ENCODE measurements around the gene MED15.
A peak's percentile ranks its signal among the peaks of the same experiment; 100 is the strongest.

MED15 gene

DNA sequence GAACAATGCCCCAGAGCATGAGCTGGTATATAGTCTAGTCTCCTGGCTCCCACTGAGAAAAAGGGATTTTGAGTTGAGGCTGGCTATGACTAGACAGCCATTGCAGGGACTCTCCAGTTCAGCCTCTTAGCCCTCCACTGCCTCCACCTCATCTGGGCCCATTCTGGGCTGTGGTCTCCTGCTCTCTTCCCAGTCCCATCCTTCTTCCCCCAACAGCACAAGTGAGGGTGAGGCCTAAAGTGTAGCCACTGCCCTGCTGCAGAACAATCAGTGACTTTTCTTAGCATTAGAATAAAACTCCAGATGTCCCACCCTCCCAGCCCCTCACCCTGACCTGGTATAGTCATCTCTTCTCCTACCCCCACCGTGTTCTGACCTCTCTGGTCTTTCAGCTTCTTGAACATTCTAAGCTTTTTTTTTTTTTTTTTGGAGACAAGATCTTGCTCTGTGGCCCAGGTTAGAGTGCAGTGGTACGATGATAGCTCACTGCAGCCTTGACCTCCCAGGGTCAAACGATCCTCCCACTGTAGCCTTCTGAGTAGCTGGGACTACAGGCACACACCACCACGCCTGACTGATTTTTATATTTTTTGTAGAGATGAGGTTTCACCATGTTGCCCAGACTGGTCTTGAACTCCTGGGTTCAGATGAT is 4.3 kb downstream of the MED15 start:
- TF ChIP-seq, protein P1, sequence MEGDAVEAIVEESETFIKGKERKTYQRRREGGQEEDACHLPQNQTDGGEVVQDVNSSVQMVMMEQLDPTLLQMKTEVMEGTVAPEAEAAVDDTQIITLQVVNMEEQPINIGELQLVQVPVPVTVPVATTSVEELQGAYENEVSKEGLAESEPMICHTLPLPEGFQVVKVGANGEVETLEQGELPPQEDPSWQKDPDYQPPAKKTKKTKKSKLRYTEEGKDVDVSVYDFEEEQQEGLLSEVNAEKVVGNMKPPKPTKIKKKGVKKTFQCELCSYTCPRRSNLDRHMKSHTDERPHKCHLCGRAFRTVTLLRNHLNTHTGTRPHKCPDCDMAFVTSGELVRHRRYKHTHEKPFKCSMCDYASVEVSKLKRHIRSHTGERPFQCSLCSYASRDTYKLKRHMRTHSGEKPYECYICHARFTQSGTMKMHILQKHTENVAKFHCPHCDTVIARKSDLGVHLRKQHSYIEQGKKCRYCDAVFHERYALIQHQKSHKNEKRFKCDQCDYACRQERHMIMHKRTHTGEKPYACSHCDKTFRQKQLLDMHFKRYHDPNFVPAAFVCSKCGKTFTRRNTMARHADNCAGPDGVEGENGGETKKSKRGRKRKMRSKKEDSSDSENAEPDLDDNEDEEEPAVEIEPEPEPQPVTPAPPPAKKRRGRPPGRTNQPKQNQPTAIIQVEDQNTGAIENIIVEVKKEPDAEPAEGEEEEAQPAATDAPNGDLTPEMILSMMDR (IDR thresholded peaks at IDR 0.05; ENCODE audit: control insufficient read depth, insufficient read depth, low read depth, low read length, missing control alignments): no peak
- no peak for DNase-seq (ENCODE audit: low read depth)
- no peak overlapping the region for H3K4me3 ChIP-seq (ENCODE audit: control insufficient read depth, low read depth, low read length)

DNA sequence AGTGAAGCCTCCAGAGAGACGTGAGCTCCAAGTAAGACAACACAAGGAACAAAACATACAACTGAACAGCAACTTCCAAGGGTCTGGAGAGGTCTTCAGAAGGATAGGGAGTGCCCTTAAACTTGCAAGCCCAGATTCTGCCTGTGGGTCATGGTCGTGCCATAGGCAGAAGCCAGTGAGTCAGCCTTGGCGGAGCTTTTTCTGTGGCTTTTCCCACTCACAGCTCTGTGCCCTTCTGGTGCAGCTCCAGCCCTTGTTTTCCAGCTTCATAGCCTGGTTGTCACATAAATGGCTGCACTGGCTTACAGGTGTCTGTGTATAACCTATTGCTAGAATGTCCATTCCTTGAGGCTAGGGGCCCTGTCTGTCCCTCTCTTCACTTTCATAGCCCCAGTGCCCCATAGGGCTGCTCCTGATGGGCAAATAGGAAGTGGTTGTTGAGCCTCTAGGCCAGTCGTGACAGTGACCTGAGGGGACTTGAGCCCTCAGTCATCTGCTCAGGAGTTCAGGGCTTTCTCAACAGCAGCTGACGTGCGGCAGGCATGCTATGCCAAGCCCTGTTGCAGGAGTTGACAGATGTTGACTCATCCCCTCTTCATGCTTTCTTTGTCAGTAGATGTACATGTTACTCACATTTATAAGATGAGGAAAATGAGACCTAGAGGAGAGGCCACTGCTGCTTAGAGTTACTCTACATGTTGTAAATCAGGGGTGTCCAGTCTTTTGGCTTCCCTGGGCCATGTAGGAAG is 7.4 kb downstream of the MED15 start:
- no peak overlapping the region for H3K4me3 ChIP-seq (ENCODE audit: control insufficient read depth, low read depth, low read length)
- peak; percentile 80 for DNase-seq (ENCODE audit: low read depth)
- TF ChIP-seq, protein P1 (IDR thresholded peaks at IDR 0.05; ENCODE audit: control insufficient read depth, insufficient read depth, low read depth, low read length, missing control alignments): no peak

DNA sequence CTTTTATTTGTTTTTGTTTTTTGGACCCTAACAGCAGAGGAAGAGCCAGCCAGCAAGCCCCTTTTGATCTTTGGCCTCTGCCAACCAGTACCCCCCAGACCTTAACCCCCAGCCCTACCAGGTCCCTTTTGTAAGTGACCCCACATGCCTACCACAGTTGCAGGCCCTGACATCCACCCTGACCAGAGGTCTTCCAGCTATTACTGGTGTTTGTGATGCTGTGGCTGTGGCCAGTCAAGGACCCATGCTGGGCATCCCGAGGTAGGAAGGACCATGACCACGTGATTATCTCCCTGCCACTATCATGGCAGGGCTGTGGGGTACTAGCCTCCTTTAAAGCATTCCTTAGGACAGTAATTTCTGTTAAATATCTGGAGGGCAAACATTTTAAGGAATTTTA is 9.0 kb downstream of the MED15 start:
- no peak for DNase-seq (ENCODE audit: low read depth)
- no peak overlapping the region for H3K4me3 ChIP-seq (ENCODE audit: control insufficient read depth, low read depth, low read length)
- TF ChIP-seq, protein P1 (IDR thresholded peaks at IDR 0.05; ENCODE audit: control insufficient read depth, insufficient read depth, low read depth, low read length, missing control alignments): no peak

DNA sequence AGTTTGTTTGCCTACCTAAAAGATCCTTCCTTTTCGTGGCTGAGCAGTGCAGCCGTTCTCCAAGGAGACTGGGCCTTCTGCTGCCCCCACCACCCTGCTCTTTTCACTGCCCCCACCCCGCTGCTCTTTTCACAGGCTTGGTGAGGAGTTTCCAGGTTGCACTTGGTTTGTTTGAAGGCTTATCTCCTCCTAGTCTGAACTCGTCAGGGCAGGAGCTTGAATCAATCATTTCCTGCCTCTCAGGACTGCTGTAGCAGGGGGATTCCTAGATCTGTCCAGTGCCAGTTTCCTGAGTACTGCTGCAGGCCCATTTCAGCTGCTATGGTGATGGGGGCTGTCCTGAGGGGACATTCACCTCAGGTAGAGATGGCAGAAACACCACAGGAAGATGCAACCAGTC is 10.0 kb downstream of the MED15 start:
- H3K4me3 ChIP-seq (ENCODE audit: control insufficient read depth, low read depth, low read length): no peak overlapping the region
- TF ChIP-seq, protein P1 (IDR thresholded peaks at IDR 0.05; ENCODE audit: control insufficient read depth, insufficient read depth, low read depth, low read length, missing control alignments): no peak
- DNase-seq (ENCODE audit: low read depth): no peak

DNA sequence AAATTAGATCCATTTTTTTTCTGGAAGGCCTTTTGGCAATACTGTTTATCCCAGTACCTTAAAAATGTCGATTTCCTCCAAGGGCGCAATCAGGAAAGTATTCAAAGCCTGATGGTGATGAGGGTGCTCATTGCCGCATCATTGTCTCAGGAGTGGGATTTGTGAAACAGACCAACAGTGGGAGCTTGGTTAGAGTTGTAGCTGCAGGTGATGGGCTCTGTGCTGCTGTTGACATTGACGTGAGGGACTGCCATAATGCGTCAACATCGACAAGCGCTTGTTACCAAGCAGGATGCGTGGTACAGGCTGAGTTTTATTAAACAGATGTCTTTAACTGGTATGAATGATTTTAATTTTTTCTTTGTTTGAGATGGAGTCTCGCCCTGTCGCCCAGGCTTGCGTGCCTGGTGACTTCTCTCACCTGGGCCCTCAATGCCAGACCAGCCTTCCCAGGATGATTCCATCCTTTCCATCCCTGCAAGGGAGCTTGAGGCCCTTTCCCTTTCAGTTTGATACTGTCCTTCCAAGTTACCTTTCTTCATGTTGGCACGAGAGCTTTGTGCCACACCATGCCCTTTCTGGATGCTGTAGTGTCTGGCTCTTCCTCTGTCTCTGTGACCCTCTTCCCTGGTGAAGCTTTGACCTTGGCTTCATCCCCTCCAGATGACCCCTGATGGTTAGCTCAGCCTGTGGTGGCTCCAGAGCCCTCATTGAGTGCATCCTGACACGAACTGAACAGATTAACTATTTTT is 10.6 kb downstream of the MED15 start:
- TF ChIP-seq, protein P1 (IDR thresholded peaks at IDR 0.05; ENCODE audit: control insufficient read depth, insufficient read depth, low read depth, low read length, missing control alignments): no peak
- DNase-seq (ENCODE audit: low read depth): no peak
- no peak overlapping the region for H3K4me3 ChIP-seq (ENCODE audit: control insufficient read depth, low read depth, low read length)

DNA sequence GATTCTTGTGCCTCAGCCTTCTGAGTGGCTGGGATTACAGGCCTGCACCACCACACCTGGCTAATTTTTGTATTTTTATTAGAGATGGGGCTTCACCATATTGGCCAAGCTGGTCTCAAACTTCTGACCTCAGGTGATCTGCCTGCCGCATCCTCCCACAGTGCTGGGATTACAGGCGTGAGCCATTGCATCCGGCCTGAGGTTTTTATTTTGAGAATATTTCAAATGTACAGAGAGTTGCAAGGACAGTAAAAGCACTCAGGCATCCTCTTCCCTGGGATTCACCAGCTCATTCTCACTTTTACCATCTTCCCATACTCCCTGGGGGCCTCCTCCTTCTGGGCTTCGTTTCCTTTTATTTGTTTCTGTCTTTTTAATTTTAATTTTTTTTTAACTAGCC is 12.1 kb downstream of the MED15 start:
- TF ChIP-seq, protein P1 (IDR thresholded peaks at IDR 0.05; ENCODE audit: control insufficient read depth, insufficient read depth, low read depth, low read length, missing control alignments): no peak
- no peak for DNase-seq (ENCODE audit: low read depth)

More for the DNA sequence above, 12.1 kb downstream of the MED15 start:
- H3K4me3 ChIP-seq (ENCODE audit: control insufficient read depth, low read depth, low read length): no peak overlapping the region
